ENCODE results near the gene ERG.

DNA sequence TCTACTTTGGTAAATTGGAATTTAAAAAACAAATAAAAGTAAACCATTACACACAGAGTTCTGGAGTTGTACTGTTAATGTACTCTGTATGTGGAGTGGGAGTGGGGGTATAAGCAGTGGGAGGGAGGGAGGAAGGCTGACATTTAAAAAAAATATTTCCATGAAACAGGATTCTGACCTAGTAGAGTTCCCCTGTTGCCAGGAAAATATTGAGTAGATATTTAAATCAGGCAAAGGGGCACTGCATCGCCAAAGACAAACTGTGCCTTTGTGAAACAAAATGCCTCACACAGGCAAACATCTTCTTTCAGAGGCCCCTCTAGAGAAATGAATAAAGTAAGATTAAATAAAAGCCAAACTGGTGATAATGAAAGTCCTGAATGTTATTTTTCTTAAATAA is 87.8 kb downstream of the ERG start:
- no peak for TF ChIP-seq REST (IDR thresholded peaks at IDR 0.05; ENCODE audit: insufficient read depth in 1 of 2, low read depth in 2 of 2, low read length in 2 of 2)
- TF ChIP-seq POLR2AphosphoS5 (IDR thresholded peaks at IDR 0.05; ENCODE audit: low read depth, low read length): no peak
- no peak for TF ChIP-seq FOXP2 (optimal IDR thresholded peaks at IDR 0.05; ENCODE audit: borderline replicate concordance, extremely low read depth, extremely low read length, insufficient read depth)
